ENCODE results near the gene RBM20.

Gene RBM20

GRCh38 chr10:110679486-110680272 lies 35.5 kb downstream of the RBM20 start:
- no peak for DNase-seq (ENCODE audit: low spot score)

- DNase-seq (ENCODE audit: low spot score): no peak
Measured at GRCh38 chr10:110680273-110681020, 36.3 kb downstream of the RBM20 start.

- no peak for DNase-seq (ENCODE audit: low spot score)
Measured at GRCh38 chr10:110681023-110681681, 37.0 kb downstream of the RBM20 start.

GRCh38 chr10:110682348-110682747 lies 38.2 kb downstream of the RBM20 start:
- no peak for DNase-seq (ENCODE audit: low spot score)

GRCh38 chr10:110684800-110685446 lies 40.8 kb downstream of the RBM20 start:
- DNase-seq (ENCODE audit: low spot score): no peak

- DNase-seq (ENCODE audit: low spot score): no peak
Measured at GRCh38 chr10:110686047-110686446, 41.9 kb downstream of the RBM20 start.

- no peak for DNase-seq (ENCODE audit: low spot score)
Measured at GRCh38 chr10:110686949-110687348, 42.8 kb downstream of the RBM20 start.

- no peak for DNase-seq (ENCODE audit: low spot score)
Measured at GRCh38 chr10:110687400-110687799, 43.3 kb downstream of the RBM20 start.

GRCh38 chr10:110691139-110691538 lies 47.0 kb downstream of the RBM20 start:
- DNase-seq (ENCODE audit: low spot score): no peak

GRCh38 chr10:110694263-110694662 lies 50.1 kb downstream of the RBM20 start:
- no peak for DNase-seq (ENCODE audit: low spot score)

- DNase-seq (ENCODE audit: low spot score): no peak
Measured at GRCh38 chr10:110694820-110695538, 50.8 kb downstream of the RBM20 start.

- no peak for DNase-seq (ENCODE audit: low spot score)
Measured at GRCh38 chr10:110695539-110695886, 51.4 kb downstream of the RBM20 start.

GRCh38 chr10:110696436-110696835 lies 52.3 kb downstream of the RBM20 start:
- no peak for DNase-seq (ENCODE audit: low spot score)

GRCh38 chr10:110698340-110698739 lies 54.2 kb downstream of the RBM20 start:
- no peak for DNase-seq (ENCODE audit: low spot score)

GRCh38 chr10:110698782-110699201 lies 54.7 kb downstream of the RBM20 start:
- no peak for DNase-seq (ENCODE audit: low spot score)

GRCh38 chr10:110699859-110700468 lies 55.8 kb downstream of the RBM20 start:
- no peak for DNase-seq (ENCODE audit: low spot score)

GRCh38 chr10:110700947-110701616 lies 56.9 kb downstream of the RBM20 start:
- DNase-seq (ENCODE audit: low spot score): no peak

- no peak for DNase-seq (ENCODE audit: low spot score)
Measured at GRCh38 chr10:110701617-110701971, 57.5 kb downstream of the RBM20 start.

- DNase-seq (ENCODE audit: low spot score): no peak
Measured at GRCh38 chr10:110704070-110704469, 59.9 kb downstream of the RBM20 start.

- no peak for DNase-seq (ENCODE audit: low spot score)
Measured at GRCh38 chr10:110704906-110705476, 60.9 kb downstream of the RBM20 start.

Measured in hematopoietic multipotent progenitor cell treated with erythropoietin and hydrocortisone succinate and interleukin-3 and kit ligand, for 15 days (in vitro differentiated cells).